GM23248 (cell line): ENCODE measurements around the gene ZBTB20.

Experiments used
- EZH2 ChIP-seq: fragments of 200-600 bp; sonication (generic); IDR thresholded peaks from 2 replicates; pipeline ENCODE4 v1.6.1; 2018; ENCODE audit warnings: antibody characterized with exemption, mild to moderate bottlenecking; ENCODE audit not compliant: insufficient read depth, poor library complexity, severe bottlenecking
- EZH2phosphoT487 ChIP-seq: fragments of 200-600 bp; sonication (generic); IDR thresholded peaks from 2 replicates; pipeline ENCODE4 v1.6.1; 2018; ENCODE audit warnings: antibody characterized with exemption, moderate library complexity, mild to moderate bottlenecking, low read depth; ENCODE audit not compliant: insufficient read depth

DNA sequence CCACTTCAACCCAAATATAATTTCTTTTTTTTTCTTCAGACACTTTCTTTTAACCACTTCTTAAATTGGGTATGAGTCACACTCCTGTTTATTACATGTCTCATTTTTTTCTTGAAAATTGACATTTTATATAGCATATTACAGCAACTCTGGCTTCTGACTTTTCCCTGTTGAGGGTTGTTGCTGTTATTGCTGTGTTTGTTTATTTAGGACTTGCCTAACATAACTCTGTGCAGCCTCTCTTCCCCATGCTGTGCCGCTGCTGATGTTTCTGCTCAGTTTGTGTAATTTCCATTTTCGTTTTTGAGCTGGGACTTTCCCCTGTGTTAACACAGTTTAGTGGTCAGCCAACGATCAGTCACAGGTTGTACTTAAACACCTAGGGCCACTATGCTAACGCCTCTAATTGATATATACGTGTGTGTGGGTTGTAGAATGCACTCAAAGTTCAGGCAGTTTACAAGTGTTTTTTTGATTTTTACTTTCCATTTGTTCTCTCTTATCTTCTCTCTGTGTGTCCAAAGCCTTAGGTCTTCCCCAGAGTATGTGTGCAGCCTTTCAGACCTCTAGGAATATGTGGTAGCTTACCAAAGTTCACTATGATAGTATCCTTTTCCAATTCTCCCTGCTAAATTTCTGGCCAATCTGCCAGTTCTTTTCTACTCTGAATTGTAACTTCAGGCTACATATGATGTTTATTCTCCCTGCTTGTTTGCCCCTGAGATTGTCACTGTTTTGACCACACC is 337.2 kb downstream of the ZBTB20 start:
- no peak for TF ChIP-seq EZH2
- TF ChIP-seq EZH2phosphoT487 = no peak
